Keratinocyte (primary cell): ENCODE measurements around the gene FAU. TPM values are rescaled to one million over a fixed set of nuclear protein-coding genes. Genes with fewer than 3 reads are reported as not detected.

Source experiments
- DNase-seq: peaks from one replicate; pipeline ENCODE4 v3.0.0-alpha.2; 2011; ENCODE audit warnings: low read depth, missing footprints, low spot score
- FAIRE-seq: peaks from 2 replicates; lab custom pipeline; 2011; peaks lifted over from hg19 to GRCh38; lab: Jason Lieb, UNC
- H2AFZ ChIP-seq: 2 replicates; pipeline ENCODE4 v1.6.0; 2012; ENCODE audit warnings: low read length, control low read depth, inconsistent platforms; ENCODE audit not compliant: control insufficient read depth
- H3K27ac ChIP-seq: 2 replicates; pipeline ENCODE4 v1.5.1; 2011; ENCODE audit warnings: low read length; ENCODE audit not compliant: control insufficient read depth, insufficient read depth
- H3K27me3 ChIP-seq: 3 replicates; pipeline ENCODE4 v1.6.0; 2011; ENCODE audit warnings: low read length; ENCODE audit not compliant: control insufficient read depth, insufficient read depth; ENCODE audit errors: extremely low read depth
- H3K36me3 ChIP-seq, 2 experiments: 2 replicates in 1 of 2; 3 replicates in 1 of 2; pipeline ENCODE4 v1.5.1; 2011; ENCODE audit warnings: low read length in 2 of 2, mild to moderate bottlenecking in 1 of 2; ENCODE audit not compliant: control insufficient read depth in 2 of 2, insufficient read depth in 2 of 2; ENCODE audit errors: extremely low read depth in 1 of 2
- H3K4me1 ChIP-seq: 3 replicates; pipeline ENCODE4 v1.5.1; 2011; ENCODE audit warnings: low read length; ENCODE audit not compliant: control insufficient read depth, insufficient read depth; ENCODE audit errors: extremely low read depth
- H3K4me2 ChIP-seq: 3 replicates; pipeline ENCODE4 v1.6.0; 2011; ENCODE audit warnings: low read depth, low read length; ENCODE audit not compliant: control insufficient read depth, insufficient read depth; ENCODE audit errors: extremely low read depth
- H3K4me3 ChIP-seq, 3 experiments: fragments of 200-600 bp in 1 of 3; sonication (generic) in 1 of 3; 2 replicates in 2 of 3; 3 replicates in 1 of 3; pipeline ENCODE4 v1.5.1; 2011 to 2016; ENCODE audit warnings: low read length in 3 of 3, mild to moderate bottlenecking in 3 of 3, control low read depth in 2 of 3, inconsistent platforms in 1 of 3, low read depth in 1 of 3, mixed read lengths in 1 of 3, mixed run types in 1 of 3, moderate library complexity in 1 of 3; ENCODE audit not compliant: control insufficient read depth in 2 of 3, insufficient read depth in 2 of 3; ENCODE audit errors: extremely low read depth in 1 of 3
- H3K79me2 ChIP-seq: 2 replicates; pipeline ENCODE4 v1.6.0; 2012; ENCODE audit warnings: low read length; ENCODE audit not compliant: control insufficient read depth, insufficient read depth
- H3K9ac ChIP-seq: 3 replicates; pipeline ENCODE4 v1.6.0; 2011; ENCODE audit warnings: low read length; ENCODE audit not compliant: control insufficient read depth, insufficient read depth; ENCODE audit errors: extremely low read depth
- H3K9me1 ChIP-seq: 3 replicates; pipeline ENCODE4 v1.6.0; 2011; ENCODE audit warnings: low read length; ENCODE audit not compliant: control insufficient read depth, insufficient read depth; ENCODE audit errors: extremely low read depth
- H3K9me3 ChIP-seq: 2 replicates; pipeline ENCODE4 v1.5.1; 2012; ENCODE audit warnings: low read depth, low read length; ENCODE audit not compliant: control insufficient read depth
- H4K20me1 ChIP-seq: 3 replicates; pipeline ENCODE4 v1.6.0; 2011; ENCODE audit warnings: low read length; ENCODE audit not compliant: control insufficient read depth, insufficient read depth; ENCODE audit errors: extremely low read depth
- EZH2 ChIP-seq: IDR thresholded peaks from one replicate; pipeline ENCODE4 v1.6.1; 2012; ENCODE audit warnings: inconsistent platforms, mild to moderate bottlenecking, low read length, moderate library complexity
- dilution Hi-C: fragments of 300-500 bp; cut with MboI; formaldehyde crosslinking; loops from one replicate; pipeline ENCODE4 v1.7.0; 2020; ENCODE audit warnings: low sequenced_read_pairs; ENCODE audit not compliant: extremely low pct_ligation_motif_present
- polyA plus RNA-seq, 5 experiments: library from polyadenylated mRNA; depleted of rRNA in 3 of 5; stranded (reverse) in 3 of 5; stranded (forward) in 1 of 5; unstranded in 1 of 5; fragments of >200 nt; gene quantifications; 1 replicate in 1 of 5; 2 replicates in 3 of 5; 3 replicates in 1 of 5; pipeline versions ENCODE4 v1.2.1 to v1.2.3, GENCODE V29; 2011 to 2012; ENCODE audit warnings: missing spikeins in 2 of 5, low read depth in 1 of 5, low replicate concordance in 1 of 5
- TF ChIP-seq, protein P1 (sequence below), 3 experiments: IDR thresholded peaks in 1 of 3; conservative IDR thresholded peaks in 1 of 3; optimal IDR thresholded peaks in 1 of 3; 2 replicates in 2 of 3; 3 replicates in 1 of 3; pipeline versions ENCODE3 to v1.5.1; 2011; ENCODE audit warnings: low read length in 3 of 3, mild to moderate bottlenecking in 3 of 3, moderate library complexity in 2 of 3, control low read depth in 1 of 3, inconsistent platforms in 1 of 3; ENCODE audit not compliant: insufficient read depth in 2 of 3; ENCODE audit errors: extremely low read depth in 1 of 3

FAU gene
- polyA plus RNA-seq, 1 donor (not counting 4 experiments of a cell fraction or from before 2014, with no cell fraction given): 452 TPM

DNA sequence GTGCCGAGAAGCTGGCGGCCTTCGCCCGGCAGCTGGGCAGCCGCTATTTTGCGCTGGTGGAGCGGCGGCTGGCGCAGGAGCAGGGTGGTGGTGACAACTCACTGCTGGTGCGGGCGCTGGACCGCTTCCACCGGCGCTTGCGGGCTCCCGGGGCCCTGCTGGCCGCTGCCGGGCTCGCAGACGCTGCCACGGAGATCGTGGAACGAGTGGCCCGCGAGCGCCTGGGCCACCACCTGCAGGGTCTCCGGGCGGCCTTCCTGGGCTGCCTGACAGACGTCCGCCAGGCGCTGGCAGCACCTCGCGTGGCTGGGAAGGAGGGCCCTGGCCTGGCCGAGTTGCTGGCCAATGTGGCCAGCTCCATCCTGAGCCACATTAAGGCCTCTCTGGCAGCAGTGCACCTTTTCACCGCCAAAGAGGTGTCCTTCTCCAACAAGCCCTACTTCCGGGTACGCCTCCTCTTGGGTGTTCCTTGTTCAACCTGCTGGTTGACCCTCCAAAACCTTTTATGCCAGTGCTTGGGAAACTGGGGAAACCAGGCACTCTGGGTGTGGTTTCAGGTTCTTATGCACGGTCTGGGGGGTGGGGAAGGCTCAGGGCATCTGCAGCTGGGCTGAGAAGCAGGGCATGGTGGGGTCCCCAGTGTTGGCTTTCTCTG lies 13.3 kb downstream of the FAU start:
- H3K4me3 ChIP-seq: no peak overlapping the region
- peaks cover 2% of the 10 kb centered on the region for H3K79me2 ChIP-seq
- peaks cover 22% of the 10 kb centered on the region for H3K4me1 ChIP-seq
- dilution Hi-C loops: no loop called here
- H3K27me3 ChIP-seq: no peaks in the 10 kb centered on the region
- H4K20me1 ChIP-seq: no peaks in the 10 kb centered on the region
- DNase-seq: no peak
- peaks cover 9 to 11% of the 10 kb centered on the region in 2 experiments for H3K36me3 ChIP-seq
- no peak overlapping the region for H3K4me2 ChIP-seq
- FAIRE-seq: no peak
- no peak overlapping the region for H3K9ac ChIP-seq
- TF ChIP-seq, protein P1, sequence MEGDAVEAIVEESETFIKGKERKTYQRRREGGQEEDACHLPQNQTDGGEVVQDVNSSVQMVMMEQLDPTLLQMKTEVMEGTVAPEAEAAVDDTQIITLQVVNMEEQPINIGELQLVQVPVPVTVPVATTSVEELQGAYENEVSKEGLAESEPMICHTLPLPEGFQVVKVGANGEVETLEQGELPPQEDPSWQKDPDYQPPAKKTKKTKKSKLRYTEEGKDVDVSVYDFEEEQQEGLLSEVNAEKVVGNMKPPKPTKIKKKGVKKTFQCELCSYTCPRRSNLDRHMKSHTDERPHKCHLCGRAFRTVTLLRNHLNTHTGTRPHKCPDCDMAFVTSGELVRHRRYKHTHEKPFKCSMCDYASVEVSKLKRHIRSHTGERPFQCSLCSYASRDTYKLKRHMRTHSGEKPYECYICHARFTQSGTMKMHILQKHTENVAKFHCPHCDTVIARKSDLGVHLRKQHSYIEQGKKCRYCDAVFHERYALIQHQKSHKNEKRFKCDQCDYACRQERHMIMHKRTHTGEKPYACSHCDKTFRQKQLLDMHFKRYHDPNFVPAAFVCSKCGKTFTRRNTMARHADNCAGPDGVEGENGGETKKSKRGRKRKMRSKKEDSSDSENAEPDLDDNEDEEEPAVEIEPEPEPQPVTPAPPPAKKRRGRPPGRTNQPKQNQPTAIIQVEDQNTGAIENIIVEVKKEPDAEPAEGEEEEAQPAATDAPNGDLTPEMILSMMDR (optimal IDR thresholded peaks at IDR 0.05 in 1 of 3, IDR thresholded peaks at IDR 0.05 in 1 of 3, conservative IDR thresholded peaks at IDR 0.05 in 1 of 3; ENCODE audit: extremely low read depth in 1 of 3, insufficient read depth in 2 of 3, low read length in 3 of 3): no peak
- TF ChIP-seq EZH2: no peak
- H3K9me3 ChIP-seq: no peaks in the 10 kb centered on the region
- no peaks in the 10 kb centered on the region for H3K9me1 ChIP-seq
- H3K27ac ChIP-seq: no peak overlapping the region
- no peak overlapping the region for H2AFZ ChIP-seq

DNA sequence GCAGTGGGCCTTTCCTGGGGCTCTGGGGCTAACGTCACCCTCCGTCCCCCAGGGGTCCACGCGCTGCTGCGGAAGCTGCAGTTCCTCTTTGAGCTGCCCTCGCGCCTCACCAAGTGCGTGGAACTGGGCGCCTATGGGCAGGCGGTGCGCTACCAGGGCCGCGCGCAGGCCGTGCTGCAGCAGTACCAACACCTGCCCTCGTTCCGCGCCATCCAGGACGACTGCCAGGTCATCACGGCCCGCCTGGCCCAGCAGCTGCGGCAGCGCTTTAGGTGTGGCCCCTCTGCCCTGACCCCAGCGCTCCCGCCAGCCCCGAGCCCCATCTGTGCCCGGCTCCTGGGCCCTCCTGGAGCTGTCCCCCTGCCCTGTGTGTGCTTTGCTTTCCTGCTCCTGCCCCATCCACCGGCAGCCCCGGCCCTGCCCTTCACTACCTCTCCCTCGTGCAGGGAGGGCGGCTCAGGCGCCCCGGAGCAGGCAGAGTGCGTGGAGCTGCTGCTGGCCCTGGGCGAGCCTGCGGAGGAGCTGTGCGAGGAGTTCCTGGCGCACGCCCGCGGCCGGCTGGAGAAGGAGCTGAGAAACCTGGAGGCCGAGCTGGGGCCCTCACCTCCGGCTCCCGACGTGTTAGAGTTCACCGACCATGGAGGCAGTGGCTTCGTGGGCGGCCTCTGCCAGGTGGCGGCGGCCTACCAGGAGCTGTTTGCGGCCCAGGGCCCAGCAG lies 14.0 kb downstream of the FAU start:
- Histone ChIP-seq H3K36me3 (peaks cover 9 to 14% of the 10 kb centered on the region in 2 experiments), H3K4me1 (peaks cover 15% of the 10 kb centered on the region), H3K27me3 (no peaks in the 10 kb centered on the region), H3K4me3 (no peak overlapping the region), H3K27ac (no peak overlapping the region), H3K9me3 (no peaks in the 10 kb centered on the region), H3K9me1 (no peaks in the 10 kb centered on the region), H4K20me1 (no peaks in the 10 kb centered on the region), H3K9ac (no peak overlapping the region), H3K79me2 (peaks cover 2% of the 10 kb centered on the region), H2AFZ (no peak overlapping the region), H3K4me2 (no peak overlapping the region)
- no peak for FAIRE-seq
- DNase-seq: no peak
- dilution Hi-C loops: no loop called here
- no peak for TF ChIP-seq EZH2
- TF ChIP-seq, protein P1 (optimal IDR thresholded peaks at IDR 0.05 in 1 of 3, IDR thresholded peaks at IDR 0.05 in 1 of 3, conservative IDR thresholded peaks at IDR 0.05 in 1 of 3; ENCODE audit: extremely low read depth in 1 of 3, insufficient read depth in 2 of 3, low read length in 3 of 3): no peak
